GM23338 (cell line): ENCODE results near the gene DCLK1. TPM values are rescaled to one million over a fixed set of nuclear protein-coding genes. Genes with fewer than 3 reads are reported as not detected.
A peak's percentile ranks its signal among the peaks of the same experiment; 100 is the strongest.

ENCODE experiments used
- ATAC-seq: fragments of 200-7000 bp; cut with Tn5 transposase; 3 replicates; pipeline ENCODE4 v1.9.1; 2020
- DNase-seq: peaks from one replicate; pipeline ENCODE4 v3.0.0-alpha.2; 2015; ENCODE audit warnings: low spot score
- H2AFZ ChIP-seq: fragments of 200-600 bp; sonication (generic); 2 replicates; pipeline ENCODE4 v1.8.0; 2016; ENCODE audit warnings: antibody characterized with exemption, mild to moderate bottlenecking, moderate library complexity
- H3F3A ChIP-seq: fragments of 200-600 bp; sonication (generic); replicated peaks from 2 replicates; pipeline ENCODE4 v1.8.0; 2017; ENCODE audit warnings: antibody characterized with exemption, mixed run types, low read depth
- H3K27ac ChIP-seq: fragments of 200-600 bp; sonication (generic); 2 replicates; pipeline ENCODE4 v1.6.1; 2016; ENCODE audit warnings: low read depth
- H3K27me3 ChIP-seq: fragments of 200-600 bp; sonication (generic); 2 replicates; pipeline ENCODE4 v1.8.0; 2016; ENCODE audit warnings: mild to moderate bottlenecking, mixed run types, moderate library complexity; ENCODE audit not compliant: insufficient read depth
- H3K36me3 ChIP-seq: fragments of 200-600 bp; sonication (generic); 2 replicates; pipeline ENCODE4 v1.8.0; 2016; ENCODE audit warnings: mild to moderate bottlenecking; ENCODE audit not compliant: insufficient read depth
- H3K4me1 ChIP-seq: fragments of 200-600 bp; sonication (generic); 2 replicates; pipeline ENCODE4 v1.8.0; 2016; ENCODE audit warnings: mild to moderate bottlenecking, moderate library complexity; ENCODE audit not compliant: insufficient read depth
- H3K4me2 ChIP-seq: fragments of 200-600 bp; sonication (generic); 2 replicates; pipeline ENCODE4 v1.7.1; 2017; ENCODE audit warnings: mixed run types
- H3K4me3 ChIP-seq: fragments of 200-600 bp; sonication (generic); 2 replicates; pipeline ENCODE4 v1.6.1; 2016; ENCODE audit warnings: mixed run types
- H3K79me2 ChIP-seq: fragments of 200-600 bp; sonication (generic); replicated peaks from 2 replicates; pipeline ENCODE4 v1.8.0; 2017; ENCODE audit warnings: mild to moderate bottlenecking; ENCODE audit not compliant: insufficient read depth
- H3K9me2 ChIP-seq: fragments of 200-600 bp; sonication (generic); 2 replicates; pipeline ENCODE4 v1.8.0; 2017; ENCODE audit not compliant: insufficient read depth
- H4K20me1 ChIP-seq: fragments of 200-600 bp; sonication (generic); replicated peaks from 2 replicates; pipeline ENCODE4 v1.8.0; 2017; ENCODE audit warnings: mild to moderate bottlenecking; ENCODE audit not compliant: insufficient read depth
- H3K27ac Mint-ChIP-seq: 2 replicates; pipeline ENCODE4 v1.8.0; 2020; ENCODE audit warnings: inconsistent platforms, mild to moderate bottlenecking, moderate library complexity, mixed read lengths
- H3K27me3 Mint-ChIP-seq: 3 replicates; pipeline ENCODE4 v1.8.0; 2022; ENCODE audit warnings: low read depth, mild to moderate bottlenecking, moderate library complexity, mixed read lengths, inconsistent platforms; ENCODE audit not compliant: insufficient read depth, poor library complexity
- H3K36me3 Mint-ChIP-seq: 3 replicates; pipeline ENCODE4 v1.8.0; 2021; ENCODE audit warnings: low read depth, mild to moderate bottlenecking, inconsistent platforms, moderate library complexity, mixed read lengths
- H3K4me1 Mint-ChIP-seq: 3 replicates; pipeline ENCODE4 v1.8.0; 2020; ENCODE audit warnings: mild to moderate bottlenecking, inconsistent platforms, mixed read lengths
- H3K4me3 Mint-ChIP-seq: 3 replicates; pipeline ENCODE4 v1.8.0; 2021; ENCODE audit warnings: moderate library complexity, mild to moderate bottlenecking, inconsistent platforms, mixed read lengths
- H3K9me3 Mint-ChIP-seq: 3 replicates; pipeline ENCODE4 v1.8.0; 2020; ENCODE audit warnings: moderate library complexity, mild to moderate bottlenecking, inconsistent platforms, mixed read lengths
- CREB1 ChIP-seq: fragments of 250-450 bp; sonication (Bioruptor Pico); IDR thresholded peaks from 2 replicates; pipeline ENCODE4 v1.5.0; 2020; ENCODE audit warnings: low read depth, mild to moderate bottlenecking, moderate library complexity
- EZH2 ChIP-seq: fragments of 200-600 bp; sonication (generic); IDR thresholded peaks from one replicate; pipeline ENCODE4 v1.8.0; 2017; ENCODE audit warnings: antibody characterized with exemption, mild to moderate bottlenecking, low read depth; ENCODE audit not compliant: unreplicated experiment
- EZH2phosphoT487 ChIP-seq: fragments of 200-600 bp; sonication (generic); IDR thresholded peaks from one replicate; pipeline ENCODE4 v1.8.1; 2018; ENCODE audit warnings: antibody characterized with exemption; ENCODE audit not compliant: unreplicated experiment
- JUNB ChIP-seq: IDR thresholded peaks from one replicate; pipeline ENCODE4 v1.6.1; 2016; ENCODE audit warnings: antibody characterized with exemption; ENCODE audit not compliant: unreplicated experiment
- NANOG ChIP-seq: IDR thresholded peaks from 2 replicates; pipeline ENCODE4 v1.6.1; 2016; ENCODE audit warnings: antibody characterized with exemption, borderline replicate concordance
- REST ChIP-seq: IDR thresholded peaks from one replicate; pipeline ENCODE4 v1.6.1; 2018; ENCODE audit warnings: antibody characterized with exemption; ENCODE audit not compliant: unreplicated experiment
- STAT1 ChIP-seq: IDR thresholded peaks from one replicate; pipeline ENCODE4 v1.6.1; 2016; ENCODE audit warnings: antibody characterized with exemption; ENCODE audit not compliant: unreplicated experiment
- ZNF331 ChIP-seq: fragments of 250-450 bp; sonication (Bioruptor Pico); IDR thresholded peaks from 2 replicates; pipeline ENCODE4 v1.5.0; 2020; ENCODE audit warnings: low read depth, mild to moderate bottlenecking, moderate library complexity
- polyA plus RNA-seq: library from polyadenylated mRNA; unstranded; fragments of >200 nt; fragmentation: Nextera tagmentation; extraction: Ambion mirVana; gene quantifications from 2 replicates; pipeline ENCODE4 v1.2.1, GENCODE V29; 2016
- total RNA-seq: library from RNA; depleted of rRNA; stranded (reverse); fragments of >200 nt; shearing (Covaris generic); gene quantifications from 2 replicates; pipeline ENCODE4 v1.2.3, GENCODE V29; 2014
- TF ChIP-seq, protein P1 (sequence below): fragments of 250-450 bp; sonication (Bioruptor Pico); IDR thresholded peaks from 2 replicates; pipeline ENCODE4 v1.5.0; 2020; ENCODE audit warnings: mild to moderate bottlenecking, moderate library complexity
- TF ChIP-seq, protein P2 (sequence below), 2 experiments: fragments of 200-600 bp in 1 of 2; sonication (generic) in 1 of 2; conservative IDR thresholded peaks; 2 replicates each; pipeline versions ENCODE4 v1.5.1 to v1.6.1; 2016 to 2017; ENCODE audit warnings: antibody characterized with exemption in 2 of 2, low read depth in 2 of 2, mild to moderate bottlenecking in 2 of 2, moderate library complexity in 1 of 2

Gene DCLK1
- total and polyA plus RNA-seq, 2 experiments from 2014 or later = 13.1 to 57.7 TPM

DNA sequence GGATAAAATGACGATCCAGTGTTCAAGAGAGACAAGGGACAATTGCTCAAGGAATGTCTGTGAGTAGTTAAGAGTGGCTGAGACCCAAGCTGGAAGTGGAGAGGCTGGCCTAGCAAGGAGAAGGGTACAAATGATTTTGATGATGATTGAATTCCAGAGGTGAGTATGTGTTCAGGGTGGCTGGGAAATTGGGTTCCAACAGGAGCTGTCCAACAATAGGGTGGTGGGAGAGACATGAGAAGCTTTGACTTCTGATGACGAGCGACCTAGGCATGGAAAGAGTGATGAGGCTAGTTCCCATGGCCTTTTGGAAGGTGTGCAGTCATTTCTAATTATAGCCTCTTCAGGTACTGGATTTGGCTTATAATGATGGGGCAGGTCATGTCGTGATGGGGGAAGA, 29.1 kb upstream of the DCLK1 start (continued):
- TF ChIP-seq, protein P1, sequence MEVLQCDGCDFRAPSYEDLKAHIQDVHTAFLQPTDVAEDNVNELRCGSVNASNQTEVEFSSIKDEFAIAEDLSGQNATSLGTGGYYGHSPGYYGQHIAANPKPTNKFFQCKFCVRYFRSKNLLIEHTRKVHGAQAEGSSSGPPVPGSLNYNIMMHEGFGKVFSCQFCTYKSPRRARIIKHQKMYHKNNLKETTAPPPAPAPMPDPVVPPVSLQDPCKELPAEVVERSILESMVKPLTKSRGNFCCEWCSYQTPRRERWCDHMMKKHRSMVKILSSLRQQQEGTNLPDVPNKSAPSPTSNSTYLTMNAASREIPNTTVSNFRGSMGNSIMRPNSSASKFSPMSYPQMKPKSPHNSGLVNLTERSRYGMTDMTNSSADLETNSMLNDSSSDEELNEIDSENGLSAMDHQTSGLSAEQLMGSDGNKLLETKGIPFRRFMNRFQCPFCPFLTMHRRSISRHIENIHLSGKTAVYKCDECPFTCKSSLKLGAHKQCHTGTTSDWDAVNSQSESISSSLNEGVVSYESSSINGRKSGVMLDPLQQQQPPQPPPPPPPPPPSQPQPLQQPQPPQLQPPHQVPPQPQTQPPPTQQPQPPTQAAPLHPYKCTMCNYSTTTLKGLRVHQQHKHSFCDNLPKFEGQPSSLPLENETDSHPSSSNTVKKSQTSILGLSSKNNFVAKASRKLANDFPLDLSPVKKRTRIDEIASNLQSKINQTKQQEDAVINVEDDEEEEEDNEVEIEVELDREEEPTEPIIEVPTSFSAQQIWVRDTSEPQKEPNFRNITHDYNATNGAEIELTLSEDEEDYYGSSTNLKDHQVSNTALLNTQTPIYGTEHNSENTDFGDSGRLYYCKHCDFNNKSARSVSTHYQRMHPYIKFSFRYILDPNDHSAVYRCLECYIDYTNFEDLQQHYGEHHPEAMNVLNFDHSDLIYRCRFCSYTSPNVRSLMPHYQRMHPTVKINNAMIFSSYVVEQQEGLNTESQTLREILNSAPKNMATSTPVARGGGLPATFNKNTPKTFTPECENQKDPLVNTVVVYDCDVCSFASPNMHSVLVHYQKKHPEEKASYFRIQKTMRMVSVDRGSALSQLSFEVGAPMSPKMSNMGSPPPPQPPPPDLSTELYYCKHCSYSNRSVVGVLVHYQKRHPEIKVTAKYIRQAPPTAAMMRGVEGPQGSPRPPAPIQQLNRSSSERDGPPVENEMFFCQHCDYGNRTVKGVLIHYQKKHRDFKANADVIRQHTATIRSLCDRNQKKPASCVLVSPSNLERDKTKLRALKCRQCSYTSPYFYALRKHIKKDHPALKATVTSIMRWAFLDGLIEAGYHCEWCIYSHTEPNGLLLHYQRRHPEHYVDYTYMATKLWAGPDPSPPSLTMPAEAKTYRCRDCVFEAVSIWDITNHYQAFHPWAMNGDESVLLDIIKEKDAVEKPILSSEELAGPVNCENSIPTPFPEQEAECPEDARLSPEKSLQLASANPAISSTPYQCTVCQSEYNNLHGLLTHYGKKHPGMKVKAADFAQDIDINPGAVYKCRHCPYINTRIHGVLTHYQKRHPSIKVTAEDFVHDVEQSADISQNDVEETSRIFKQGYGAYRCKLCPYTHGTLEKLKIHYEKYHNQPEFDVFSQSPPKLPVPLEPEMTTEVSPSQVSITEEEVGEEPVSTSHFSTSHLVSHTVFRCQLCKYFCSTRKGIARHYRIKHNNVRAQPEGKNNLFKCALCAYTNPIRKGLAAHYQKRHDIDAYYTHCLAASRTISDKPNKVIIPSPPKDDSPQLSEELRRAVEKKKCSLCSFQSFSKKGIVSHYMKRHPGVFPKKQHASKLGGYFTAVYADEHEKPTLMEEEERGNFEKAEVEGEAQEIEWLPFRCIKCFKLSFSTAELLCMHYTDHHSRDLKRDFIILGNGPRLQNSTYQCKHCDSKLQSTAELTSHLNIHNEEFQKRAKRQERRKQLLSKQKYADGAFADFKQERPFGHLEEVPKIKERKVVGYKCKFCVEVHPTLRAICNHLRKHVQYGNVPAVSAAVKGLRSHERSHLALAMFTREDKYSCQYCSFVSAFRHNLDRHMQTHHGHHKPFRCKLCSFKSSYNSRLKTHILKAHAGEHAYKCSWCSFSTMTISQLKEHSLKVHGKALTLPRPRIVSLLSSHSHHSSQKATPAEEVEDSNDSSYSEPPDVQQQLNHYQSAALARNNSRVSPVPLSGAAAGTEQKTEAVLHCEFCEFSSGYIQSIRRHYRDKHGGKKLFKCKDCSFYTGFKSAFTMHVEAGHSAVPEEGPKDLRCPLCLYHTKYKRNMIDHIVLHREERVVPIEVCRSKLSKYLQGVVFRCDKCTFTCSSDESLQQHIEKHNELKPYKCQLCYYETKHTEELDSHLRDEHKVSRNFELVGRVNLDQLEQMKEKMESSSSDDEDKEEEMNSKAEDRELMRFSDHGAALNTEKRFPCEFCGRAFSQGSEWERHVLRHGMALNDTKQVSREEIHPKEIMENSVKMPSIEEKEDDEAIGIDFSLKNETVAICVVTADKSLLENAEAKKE = no peak
- TF ChIP-seq NANOG = no peak
- TF ChIP-seq, protein P2, sequence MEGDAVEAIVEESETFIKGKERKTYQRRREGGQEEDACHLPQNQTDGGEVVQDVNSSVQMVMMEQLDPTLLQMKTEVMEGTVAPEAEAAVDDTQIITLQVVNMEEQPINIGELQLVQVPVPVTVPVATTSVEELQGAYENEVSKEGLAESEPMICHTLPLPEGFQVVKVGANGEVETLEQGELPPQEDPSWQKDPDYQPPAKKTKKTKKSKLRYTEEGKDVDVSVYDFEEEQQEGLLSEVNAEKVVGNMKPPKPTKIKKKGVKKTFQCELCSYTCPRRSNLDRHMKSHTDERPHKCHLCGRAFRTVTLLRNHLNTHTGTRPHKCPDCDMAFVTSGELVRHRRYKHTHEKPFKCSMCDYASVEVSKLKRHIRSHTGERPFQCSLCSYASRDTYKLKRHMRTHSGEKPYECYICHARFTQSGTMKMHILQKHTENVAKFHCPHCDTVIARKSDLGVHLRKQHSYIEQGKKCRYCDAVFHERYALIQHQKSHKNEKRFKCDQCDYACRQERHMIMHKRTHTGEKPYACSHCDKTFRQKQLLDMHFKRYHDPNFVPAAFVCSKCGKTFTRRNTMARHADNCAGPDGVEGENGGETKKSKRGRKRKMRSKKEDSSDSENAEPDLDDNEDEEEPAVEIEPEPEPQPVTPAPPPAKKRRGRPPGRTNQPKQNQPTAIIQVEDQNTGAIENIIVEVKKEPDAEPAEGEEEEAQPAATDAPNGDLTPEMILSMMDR (conservative IDR thresholded peaks at IDR 0.05; ENCODE audit: low read depth in 2 of 2) = no peak
- no peak for TF ChIP-seq STAT1
- no peak for TF ChIP-seq EZH2
- no peak for TF ChIP-seq CREB1 (CRISPR knock-in tag)
- TF ChIP-seq ZNF331 (CRISPR knock-in tag) = no peak

DNA sequence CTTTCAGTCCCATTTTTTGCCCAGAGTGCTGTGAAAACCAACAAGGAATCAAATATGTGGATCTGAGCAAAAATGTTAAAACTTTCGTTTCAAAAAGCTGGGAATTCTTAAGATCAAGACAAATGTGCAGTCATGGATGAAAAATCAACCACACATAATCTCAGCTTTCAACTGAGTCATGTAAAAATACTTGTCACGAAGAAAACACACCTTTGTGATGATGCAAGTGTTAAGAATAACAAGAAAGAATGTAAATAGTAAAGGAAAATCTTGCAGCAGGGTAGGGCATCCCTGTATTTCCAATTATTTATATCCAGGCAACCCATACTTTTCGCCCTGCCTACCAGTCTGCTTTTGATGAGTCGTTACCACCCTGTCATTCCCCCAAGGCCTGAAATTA, 27.4 kb upstream of the DCLK1 start:
- Histone ChIP-seq H3K27me3 (peaks cover 11% of the 10 kb centered on the region; the same call in 1 of the 2 replicates), H3K9me2 (no peaks in the 10 kb centered on the region), H3K4me1 (peaks cover 9% of the 10 kb centered on the region), H4K20me1 (no peaks in the 10 kb centered on the region), H3K36me3 (no peaks in the 10 kb centered on the region), H3K4me2 (no peak overlapping the region), H3F3A (0 out of 2 replicates have a peak, but pooled peaks cover 2% of the 10 kb centered on the region), H2AFZ (peak overlapping the region; percentile 35; the same call in 1 of the 2 replicates), H3K79me2 (no peaks in the 10 kb centered on the region), H3K4me3 (no peak overlapping the region), H3K27ac (no peak overlapping the region)
- no peak overlapping the region for H3K4me3 Mint-ChIP-seq
- no peaks in the 10 kb centered on the region for H3K9me3 Mint-ChIP-seq
- DNase-seq = no peak
- peaks cover 7% of the 10 kb centered on the region for H3K27me3 Mint-ChIP-seq
- peaks cover 14% of the 10 kb centered on the region for H3K4me1 Mint-ChIP-seq
- no peaks in the 10 kb centered on the region for H3K36me3 Mint-ChIP-seq
- H3K27ac Mint-ChIP-seq = no peak overlapping the region
- ATAC-seq = no peak
- TF ChIP-seq EZH2phosphoT487 = no peak
- no peak for TF ChIP-seq CREB1 (CRISPR knock-in tag)
- no peak for TF ChIP-seq STAT1
- TF ChIP-seq EZH2 = no peak
- TF ChIP-seq, protein P2 (conservative IDR thresholded peaks at IDR 0.05; ENCODE audit: low read depth in 2 of 2) = no peak
- TF ChIP-seq ZNF331 (CRISPR knock-in tag) = no peak
- no peak for TF ChIP-seq REST
- no peak for TF ChIP-seq JUNB
